ENCODE results near the gene EPHA10.

EPHA10 gene

DNA sequence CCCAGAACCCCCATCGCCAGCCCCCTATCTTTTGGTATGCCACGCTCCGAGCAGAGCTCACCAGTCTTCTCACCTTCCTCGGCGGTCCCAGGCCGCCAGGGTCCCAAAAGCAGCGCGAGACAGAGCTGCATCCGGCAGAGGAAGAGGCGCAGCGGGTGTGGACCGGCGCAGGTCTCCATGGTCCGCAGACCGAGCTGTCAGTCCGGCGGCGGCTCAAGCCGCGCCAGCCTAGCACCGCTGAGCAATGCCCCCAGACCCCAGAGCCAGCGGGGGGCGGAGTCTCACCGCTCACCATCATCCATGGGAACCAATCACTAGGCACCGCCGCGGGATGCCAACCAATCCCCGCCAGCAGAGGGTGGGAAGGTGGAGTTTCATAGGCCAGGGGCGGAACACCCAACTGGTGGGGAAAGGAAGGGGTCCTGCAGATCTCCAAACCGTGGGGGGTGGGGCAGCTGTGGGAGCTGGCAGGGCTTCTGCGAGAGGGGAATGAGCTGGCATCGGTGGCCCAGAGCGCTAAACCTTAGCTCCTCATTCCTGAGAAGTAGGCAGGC lies at the start of gene EPHA10:
Gene EPHA10, minus strand, starts transcription at position 233 of the 554 bp plus-strand sequence. Its CDS starts 54 bp downstream, at position 179.
- no peaks in the 10 kb centered on the region for H3K79me2 ChIP-seq (ENCODE audit: insufficient read depth, low read length)
- no peak within 1 kb of the TSS; the same call in 1 of the 2 replicates for H3K4me2 ChIP-seq (ENCODE audit: low read length)
- H3K9me2 ChIP-seq (ENCODE audit: low read depth, low read length), result no peaks in the 10 kb centered on the region
- H3K4me1 ChIP-seq (ENCODE audit: insufficient read depth, low read length, severe bottlenecking), result no peaks in the 10 kb centered on the region
- H3K9ac ChIP-seq (ENCODE audit: low read length), result no peak within 1 kb of the TSS
- H3K9me3 ChIP-seq (ENCODE audit: low read length), result no peaks in the 10 kb centered on the region
- H3K27me3 ChIP-seq (ENCODE audit: insufficient read depth, low read length), result no peaks in the 10 kb centered on the region
- no peaks in the 10 kb centered on the region for H3K36me3 ChIP-seq (ENCODE audit: insufficient read depth, low read length)
- no peaks in the 10 kb centered on the region for H4K20me1 ChIP-seq (ENCODE audit: insufficient read depth, low read length)
- H3K4me3 ChIP-seq (ENCODE audit: low read depth, low read length, poor library complexity, severe bottlenecking), result no peak within 1 kb of the TSS
- H3K27ac ChIP-seq (ENCODE audit: low read depth, low read length, poor library complexity, severe bottlenecking), result no peak within 1 kb of the TSS
- H3F3A ChIP-seq (ENCODE audit: insufficient read depth, low read length), result no peaks in the 10 kb centered on the region
- no peak within 1 kb of the TSS for H2AFZ ChIP-seq (ENCODE audit: low read length)
- TF ChIP-seq, protein P1, sequence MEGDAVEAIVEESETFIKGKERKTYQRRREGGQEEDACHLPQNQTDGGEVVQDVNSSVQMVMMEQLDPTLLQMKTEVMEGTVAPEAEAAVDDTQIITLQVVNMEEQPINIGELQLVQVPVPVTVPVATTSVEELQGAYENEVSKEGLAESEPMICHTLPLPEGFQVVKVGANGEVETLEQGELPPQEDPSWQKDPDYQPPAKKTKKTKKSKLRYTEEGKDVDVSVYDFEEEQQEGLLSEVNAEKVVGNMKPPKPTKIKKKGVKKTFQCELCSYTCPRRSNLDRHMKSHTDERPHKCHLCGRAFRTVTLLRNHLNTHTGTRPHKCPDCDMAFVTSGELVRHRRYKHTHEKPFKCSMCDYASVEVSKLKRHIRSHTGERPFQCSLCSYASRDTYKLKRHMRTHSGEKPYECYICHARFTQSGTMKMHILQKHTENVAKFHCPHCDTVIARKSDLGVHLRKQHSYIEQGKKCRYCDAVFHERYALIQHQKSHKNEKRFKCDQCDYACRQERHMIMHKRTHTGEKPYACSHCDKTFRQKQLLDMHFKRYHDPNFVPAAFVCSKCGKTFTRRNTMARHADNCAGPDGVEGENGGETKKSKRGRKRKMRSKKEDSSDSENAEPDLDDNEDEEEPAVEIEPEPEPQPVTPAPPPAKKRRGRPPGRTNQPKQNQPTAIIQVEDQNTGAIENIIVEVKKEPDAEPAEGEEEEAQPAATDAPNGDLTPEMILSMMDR (IDR thresholded peaks at IDR 0.05; ENCODE audit: low read length), result no peak
- no peak for TF ChIP-seq EZH2 (IDR thresholded peaks at IDR 0.05; ENCODE audit: borderline replicate concordance, low read length)

DNA sequence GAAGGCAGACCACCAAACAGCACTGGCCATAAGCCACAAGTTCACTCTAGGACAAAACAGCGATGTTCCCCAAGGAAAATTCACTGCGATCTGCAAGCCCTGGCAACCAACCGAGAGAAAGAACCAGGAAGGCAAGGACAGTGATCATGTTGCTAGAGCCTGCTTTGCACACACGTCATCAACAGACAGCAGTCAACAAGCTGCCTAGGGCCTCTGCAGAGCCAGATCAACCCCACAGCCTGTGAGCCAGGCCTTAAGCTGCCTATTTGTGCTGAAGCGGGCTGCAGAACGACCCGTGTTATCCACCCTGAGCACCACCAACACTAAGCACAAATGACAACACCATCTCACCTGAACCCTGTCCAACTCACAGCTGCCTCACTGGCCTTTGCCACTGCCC lies 49.3 kb upstream of the EPHA10 start:
- no peaks in the 10 kb centered on the region for H3K9me2 ChIP-seq (ENCODE audit: low read depth, low read length)
- no peaks in the 10 kb centered on the region for H3F3A ChIP-seq (ENCODE audit: insufficient read depth, low read length)
- peaks cover 1% of the 10 kb centered on the region for H3K4me1 ChIP-seq (ENCODE audit: insufficient read depth, low read length, severe bottlenecking)
- no peak overlapping the region for H2AFZ ChIP-seq (ENCODE audit: low read length)
- H3K9me3 ChIP-seq (ENCODE audit: low read length), result no peaks in the 10 kb centered on the region
- H3K4me3 ChIP-seq (ENCODE audit: low read depth, low read length, poor library complexity, severe bottlenecking), result no peak overlapping the region
- no peaks in the 10 kb centered on the region for H4K20me1 ChIP-seq (ENCODE audit: insufficient read depth, low read length)
- TF ChIP-seq EZH2 (IDR thresholded peaks at IDR 0.05; ENCODE audit: borderline replicate concordance, low read length), result no peak
- TF ChIP-seq, protein P1 (IDR thresholded peaks at IDR 0.05; ENCODE audit: low read length), result no peak
- peaks cover 27% of the 10 kb centered on the region; the same call in 1 of the 2 replicates for H3K36me3 ChIP-seq (ENCODE audit: insufficient read depth, low read length)
- no peak overlapping the region for H3K4me2 ChIP-seq (ENCODE audit: low read length)
- H3K27me3 ChIP-seq (ENCODE audit: insufficient read depth, low read length), result no peaks in the 10 kb centered on the region
- H3K79me2 ChIP-seq (ENCODE audit: insufficient read depth, low read length), result no peaks in the 10 kb centered on the region
- no peak overlapping the region for H3K27ac ChIP-seq (ENCODE audit: low read depth, low read length, poor library complexity, severe bottlenecking)
- no peak overlapping the region for H3K9ac ChIP-seq (ENCODE audit: low read length)

DNA sequence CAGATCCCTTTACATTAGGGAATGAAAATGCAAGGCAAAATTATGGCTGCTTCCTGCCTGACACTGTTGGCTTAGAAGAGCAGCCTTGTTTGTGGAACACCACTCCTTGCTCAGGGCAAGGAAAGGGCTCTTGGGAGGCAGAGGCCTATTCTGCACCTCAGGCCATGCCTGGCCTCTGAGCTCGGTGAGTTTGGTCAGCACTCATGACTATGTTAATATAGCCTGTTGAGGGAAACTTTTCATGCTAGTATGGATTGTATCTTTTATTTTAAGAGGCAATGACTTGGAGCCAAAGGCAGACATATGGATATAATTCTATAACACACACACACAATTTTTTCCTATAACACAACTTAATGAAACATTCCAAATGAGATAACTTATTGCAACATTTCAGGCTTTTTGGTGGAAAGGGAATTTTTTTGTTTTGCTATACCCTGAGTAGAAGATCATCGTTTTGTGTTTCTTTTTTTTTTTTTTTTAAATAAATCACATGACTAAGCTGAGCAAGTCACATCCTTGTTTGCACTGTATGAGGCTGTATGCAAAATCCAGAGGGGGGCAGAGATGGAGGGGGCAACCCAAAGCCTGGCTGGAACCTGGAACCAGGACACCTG lies 48.7 kb upstream of the EPHA10 start:
- H3K27me3 ChIP-seq (ENCODE audit: insufficient read depth, low read length), result no peaks in the 10 kb centered on the region
- TF ChIP-seq, protein P1 (IDR thresholded peaks at IDR 0.05; ENCODE audit: low read length), result no peak
- TF ChIP-seq EZH2 (IDR thresholded peaks at IDR 0.05; ENCODE audit: borderline replicate concordance, low read length), result no peak
- H3K4me1 ChIP-seq (ENCODE audit: insufficient read depth, low read length, severe bottlenecking), result peaks cover 7% of the 10 kb centered on the region
- no peaks in the 10 kb centered on the region for H3F3A ChIP-seq (ENCODE audit: insufficient read depth, low read length)
- H3K9ac ChIP-seq (ENCODE audit: low read length), result no peak overlapping the region
- H3K27ac ChIP-seq (ENCODE audit: low read depth, low read length, poor library complexity, severe bottlenecking), result no peak overlapping the region
- H3K9me2 ChIP-seq (ENCODE audit: low read depth, low read length), result no peaks in the 10 kb centered on the region
- H2AFZ ChIP-seq (ENCODE audit: low read length), result no peak overlapping the region
- H3K79me2 ChIP-seq (ENCODE audit: insufficient read depth, low read length), result no peaks in the 10 kb centered on the region
- H3K4me2 ChIP-seq (ENCODE audit: low read length), result no peak overlapping the region
- no peaks in the 10 kb centered on the region for H3K9me3 ChIP-seq (ENCODE audit: low read length)
- H3K36me3 ChIP-seq (ENCODE audit: insufficient read depth, low read length), result peaks cover 22% of the 10 kb centered on the region; the same call in 1 of the 2 replicates
- no peak overlapping the region for H3K4me3 ChIP-seq (ENCODE audit: low read depth, low read length, poor library complexity, severe bottlenecking)
- H4K20me1 ChIP-seq (ENCODE audit: insufficient read depth, low read length), result no peaks in the 10 kb centered on the region
